Stimulated activated CD4-positive, alpha-beta T cell treated with anti-CD3 and anti-CD28 coated beads, Interleukin-4, amount 100 ng/mL, for 4 hours (primary cell): Measurements from ENCODE around the gene CHST1.

Experiments
- DNase-seq, 2 experiments: peaks; one replicate each; pipeline ENCODE4 v3.0.0-alpha.2; 2020

Gene CHST1

GRCh38 chr11:45643598-45644260, 21.7 kb downstream of the CHST1 start:
- no peak for DNase-seq

DNA sequence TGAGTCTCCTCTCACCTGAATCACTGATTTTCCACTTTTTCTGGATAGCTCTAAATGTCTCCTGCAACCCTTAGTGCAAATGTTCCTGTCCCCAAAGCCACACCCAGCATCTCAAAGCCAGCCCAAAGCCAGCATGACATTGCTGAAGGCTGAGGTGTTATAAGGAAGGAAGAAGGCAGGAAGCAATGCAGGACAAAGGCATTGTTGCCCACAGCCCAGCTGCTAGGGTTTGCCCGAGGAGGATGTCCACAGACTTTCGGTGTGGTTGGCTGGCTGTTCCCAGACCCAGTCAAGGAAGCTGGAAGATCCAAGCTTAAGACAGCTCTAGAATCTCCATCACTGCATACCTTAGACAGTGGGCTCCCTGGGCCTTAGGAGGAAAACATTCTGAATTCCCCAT, 23.5 kb downstream of the CHST1 start:
- DNase-seq, result no peak

GRCh38 chr11:45638051-45638450, 27.4 kb downstream of the CHST1 start:
- no peak for DNase-seq

GRCh38 chr11:45635907-45636306, 29.5 kb downstream of the CHST1 start:
- no peak for DNase-seq

GRCh38 chr11:45625611-45626010, 39.8 kb downstream of the CHST1 start:
- DNase-seq, result no peak

DNA sequence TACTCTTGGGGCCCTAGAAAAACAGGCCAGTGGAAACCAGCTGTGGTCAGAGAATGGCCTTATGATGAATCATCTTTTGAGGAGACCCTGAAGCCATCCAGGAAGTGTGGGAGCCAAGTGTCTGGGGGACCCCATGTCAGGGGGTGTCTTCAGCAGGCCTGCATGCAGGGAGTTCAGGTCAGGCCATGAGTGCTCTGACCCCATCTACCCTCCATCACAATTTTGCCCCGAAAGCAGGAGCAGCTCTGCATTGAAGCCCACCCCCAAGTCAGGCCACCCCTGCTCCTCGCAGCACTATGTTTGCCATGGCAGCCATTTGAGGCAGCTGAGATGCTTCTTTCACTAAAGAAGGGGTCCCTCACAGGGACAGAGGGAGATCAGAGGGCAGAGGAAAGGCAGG, 41.3 kb downstream of the CHST1 start:
- DNase-seq, result no peak

DNA sequence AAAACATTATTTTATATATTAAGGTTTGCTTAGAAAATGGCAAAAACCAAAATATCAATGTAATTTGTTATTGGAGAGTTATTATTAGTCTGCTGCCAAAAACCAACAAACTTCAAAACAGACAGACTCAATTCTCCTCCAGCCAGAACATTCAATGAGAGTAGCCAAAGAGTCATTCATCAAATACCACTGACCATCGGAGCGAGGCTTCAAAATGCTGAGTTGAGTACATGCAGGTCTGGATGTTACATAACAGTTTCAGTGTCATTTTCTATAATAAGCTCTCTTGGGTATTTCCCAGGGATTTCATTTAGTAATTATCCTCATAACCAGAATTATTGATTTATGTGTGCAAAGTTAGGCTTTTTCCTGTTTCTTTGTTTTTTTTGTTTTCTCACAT, 42.6 kb downstream of the CHST1 start:
- DNase-seq, result no peak

- DNase-seq, result no peak
Observed at GRCh38 chr11:45622283-45622682, 43.1 kb downstream of the CHST1 start.

DNA sequence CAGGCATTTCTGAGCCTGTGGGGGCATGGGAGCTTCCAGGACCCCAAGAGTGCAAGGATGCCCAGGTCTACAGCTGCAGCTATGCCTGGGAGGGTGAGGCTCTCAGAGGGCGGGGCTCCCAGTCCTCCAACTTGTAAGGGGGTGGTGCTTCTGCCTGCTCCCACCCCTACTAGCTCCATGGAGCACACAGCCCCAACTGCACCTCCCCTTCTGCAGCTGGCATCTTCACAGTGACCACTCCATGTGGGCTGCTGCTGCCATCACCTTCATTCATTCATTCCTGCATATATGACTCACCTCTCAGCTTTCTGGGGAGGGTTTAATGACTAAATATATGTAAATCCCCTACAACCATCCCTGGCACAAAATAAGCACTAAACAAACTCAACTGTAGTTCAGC, 43.8 kb downstream of the CHST1 start:
- DNase-seq, result no peak

DNA sequence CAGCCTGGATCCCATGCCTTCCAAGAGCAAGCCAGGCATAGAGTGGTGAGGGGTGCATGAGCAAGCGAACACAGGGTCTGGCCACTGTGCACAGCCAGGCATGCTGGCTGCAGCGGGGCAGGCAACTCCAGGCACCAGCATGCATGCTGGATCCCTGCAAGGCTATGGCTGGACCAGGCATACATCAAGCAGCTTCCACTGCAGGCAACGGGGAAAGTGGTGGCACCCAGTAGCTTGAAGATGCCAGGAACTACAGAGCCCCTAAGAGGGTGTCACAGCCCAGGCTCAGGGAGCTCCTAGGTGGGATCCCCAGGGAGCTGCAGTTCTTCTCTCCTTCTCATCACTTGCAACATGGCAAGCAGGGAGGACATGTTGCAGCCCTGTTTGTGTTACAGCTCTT, 45.2 kb downstream of the CHST1 start:
- no peak for DNase-seq

GRCh38 chr11:45618897-45619296, 46.5 kb downstream of the CHST1 start:
- DNase-seq, result no peak

DNA sequence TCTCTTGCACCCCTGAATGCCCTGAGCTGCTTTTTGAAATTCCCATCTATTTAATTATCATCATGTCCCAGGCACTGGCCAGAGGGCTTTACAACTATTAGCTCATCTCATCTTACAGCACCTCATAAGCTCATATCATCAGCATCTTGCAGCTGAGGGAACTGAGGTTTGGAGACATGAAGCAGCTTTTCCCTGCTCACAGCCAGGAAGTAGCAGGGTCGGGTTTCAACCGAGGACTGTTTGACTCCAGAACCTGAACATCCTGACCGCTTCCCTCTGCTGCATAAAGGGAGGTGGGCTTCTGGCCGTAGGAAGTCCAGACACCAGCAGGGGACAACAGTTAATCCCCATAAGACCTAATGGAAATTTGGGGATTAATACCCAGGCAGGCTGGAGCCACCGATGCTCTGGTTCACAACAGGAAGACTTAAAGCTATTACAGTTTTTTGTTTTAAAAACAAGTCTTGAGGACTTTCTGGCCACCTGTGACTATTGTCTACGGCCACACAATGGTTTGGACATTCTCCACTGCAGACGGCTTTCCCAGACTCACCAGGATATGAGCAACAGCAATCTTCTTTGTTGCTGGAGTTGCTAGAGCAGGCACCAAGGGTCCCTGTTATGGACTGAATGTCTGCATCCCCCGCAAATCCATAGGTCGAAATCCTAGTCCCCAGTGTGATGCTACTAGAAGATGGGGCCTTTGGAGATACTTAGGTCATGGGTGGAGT, 47.4 kb downstream of the CHST1 start:
- DNase-seq, result no peak

DNA sequence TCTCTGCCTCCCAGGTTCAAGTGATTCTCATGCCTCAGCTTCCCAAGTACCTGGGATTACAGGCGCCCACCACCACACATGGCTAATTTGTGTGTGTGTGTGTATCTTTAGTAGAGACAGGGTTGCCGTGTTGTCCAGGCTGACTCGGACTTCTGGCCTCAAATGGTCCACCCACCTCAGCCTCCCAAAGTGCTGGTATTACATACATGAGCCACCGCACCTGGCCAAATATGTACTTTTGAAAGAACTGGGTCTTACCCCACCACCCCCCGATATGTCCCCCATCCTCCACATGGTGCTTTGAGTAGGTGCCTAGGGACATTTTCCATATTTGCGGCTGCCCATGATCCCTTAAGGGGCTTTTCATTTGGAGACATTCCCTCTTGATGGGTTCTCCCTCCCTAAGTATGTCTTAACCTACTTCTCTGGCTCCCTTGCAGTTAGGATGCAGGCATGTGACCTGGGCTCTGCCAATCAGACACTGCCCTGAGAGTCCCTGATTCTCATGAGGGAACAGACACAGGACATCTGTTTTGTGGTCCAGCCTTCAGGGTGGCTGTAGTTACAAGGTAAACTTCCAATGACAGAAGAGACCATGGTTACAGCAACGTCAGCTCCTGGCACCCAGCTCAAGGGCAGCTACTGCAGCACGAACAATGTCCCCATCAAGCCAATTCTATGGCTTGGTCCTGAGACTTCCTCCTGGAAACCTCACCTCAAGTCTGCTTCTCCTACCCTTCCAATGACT, 48.4 kb downstream of the CHST1 start:
- no peak for DNase-seq

- DNase-seq, result no peak
Observed at GRCh38 chr11:45615182-45615792, 50.1 kb downstream of the CHST1 start.

DNA sequence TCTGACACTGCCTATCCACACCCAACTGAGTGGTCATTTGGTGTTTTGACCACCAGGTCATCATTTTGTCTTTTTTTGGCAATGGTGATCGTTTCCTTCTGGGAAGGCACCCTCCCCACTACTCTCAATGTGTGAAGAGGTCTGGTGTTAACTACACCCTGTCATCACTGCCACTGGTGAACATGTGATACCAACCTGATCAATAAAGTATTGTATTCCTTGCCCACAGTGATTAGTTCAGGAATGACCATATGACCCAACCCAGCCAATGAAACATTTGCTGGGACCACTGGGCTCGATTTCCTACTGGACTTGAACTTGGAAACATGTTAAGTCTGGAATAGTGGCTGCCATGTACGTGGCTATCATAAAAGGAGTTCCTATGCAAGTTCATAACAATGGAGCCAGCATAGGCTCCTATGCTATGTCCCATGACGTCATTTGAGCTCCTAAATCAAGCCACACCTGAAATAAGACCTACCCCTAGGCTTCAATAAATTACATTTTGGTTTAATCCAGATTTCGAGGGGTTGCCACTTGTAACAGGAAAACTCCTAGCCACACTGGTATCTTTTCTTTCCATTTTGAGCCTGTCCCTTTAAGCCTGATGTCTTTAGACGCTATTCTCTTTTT, 51.1 kb downstream of the CHST1 start:
- DNase-seq, result no peak

GRCh38 chr11:45610627-45611026, 54.8 kb downstream of the CHST1 start:
- no peak for DNase-seq

DNA sequence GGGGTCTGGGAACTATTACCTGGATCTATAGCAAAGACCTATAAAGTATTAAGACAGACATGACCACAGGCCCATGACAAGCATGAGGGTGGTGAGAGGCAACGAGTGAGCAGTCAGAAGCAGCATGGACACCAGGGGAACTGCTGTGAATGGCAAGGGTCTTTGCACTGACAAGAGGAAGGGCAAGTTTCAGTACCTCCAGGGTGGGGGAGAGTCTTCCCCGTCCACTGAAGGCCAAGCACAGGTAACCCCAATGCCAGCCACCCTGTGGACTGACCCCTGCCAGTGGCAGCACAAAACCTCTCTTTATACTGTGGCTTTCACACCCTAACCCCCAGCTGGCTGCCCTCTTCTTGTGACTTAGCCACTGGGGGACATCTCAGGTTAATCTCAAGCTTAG, 55.5 kb downstream of the CHST1 start:
- DNase-seq, result no peak

DNA sequence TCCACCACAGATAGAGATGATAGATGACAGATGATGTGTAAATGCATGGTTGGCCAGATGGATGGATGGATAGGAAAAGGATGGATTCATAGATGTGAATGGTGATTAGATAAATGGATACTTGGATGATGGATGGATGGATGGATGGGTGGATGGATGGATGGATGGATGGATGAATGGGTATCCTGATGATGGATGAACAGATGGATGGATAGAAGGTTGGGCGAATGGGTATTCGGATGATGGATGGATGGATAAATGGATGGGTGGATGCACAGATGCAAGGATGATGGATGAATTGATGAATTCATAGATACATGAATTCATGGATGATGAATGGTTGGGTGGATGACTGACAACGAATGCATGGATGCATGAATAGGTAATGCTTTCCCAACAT, 56.1 kb downstream of the CHST1 start:
- no peak for DNase-seq

DNA sequence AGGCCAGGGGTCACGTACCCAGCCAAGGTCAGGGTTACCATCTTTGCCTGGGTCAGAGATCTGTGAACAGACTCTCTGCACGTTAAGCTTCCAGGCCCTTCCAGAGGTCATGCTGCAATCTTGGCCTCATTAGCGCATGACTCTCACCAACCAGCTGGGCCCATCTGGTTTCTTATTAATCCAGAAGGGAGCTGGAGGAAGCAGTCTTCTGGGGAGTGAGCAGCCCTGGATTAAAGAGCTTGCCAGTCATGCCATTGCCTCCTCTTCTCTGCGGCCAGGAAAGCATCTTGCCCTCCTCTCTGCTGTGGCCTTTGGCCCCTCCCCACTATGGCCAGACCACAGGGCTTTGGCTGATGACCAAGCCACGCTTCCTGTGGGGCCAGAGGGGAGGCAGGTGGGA, 57.4 kb downstream of the CHST1 start:
- DNase-seq, result no peak

- DNase-seq, result no peak
Observed at GRCh38 chr11:45606514-45607281, 58.7 kb downstream of the CHST1 start.

- no peak for DNase-seq
Observed at GRCh38 chr11:45605051-45605450, 60.4 kb downstream of the CHST1 start.

DNA sequence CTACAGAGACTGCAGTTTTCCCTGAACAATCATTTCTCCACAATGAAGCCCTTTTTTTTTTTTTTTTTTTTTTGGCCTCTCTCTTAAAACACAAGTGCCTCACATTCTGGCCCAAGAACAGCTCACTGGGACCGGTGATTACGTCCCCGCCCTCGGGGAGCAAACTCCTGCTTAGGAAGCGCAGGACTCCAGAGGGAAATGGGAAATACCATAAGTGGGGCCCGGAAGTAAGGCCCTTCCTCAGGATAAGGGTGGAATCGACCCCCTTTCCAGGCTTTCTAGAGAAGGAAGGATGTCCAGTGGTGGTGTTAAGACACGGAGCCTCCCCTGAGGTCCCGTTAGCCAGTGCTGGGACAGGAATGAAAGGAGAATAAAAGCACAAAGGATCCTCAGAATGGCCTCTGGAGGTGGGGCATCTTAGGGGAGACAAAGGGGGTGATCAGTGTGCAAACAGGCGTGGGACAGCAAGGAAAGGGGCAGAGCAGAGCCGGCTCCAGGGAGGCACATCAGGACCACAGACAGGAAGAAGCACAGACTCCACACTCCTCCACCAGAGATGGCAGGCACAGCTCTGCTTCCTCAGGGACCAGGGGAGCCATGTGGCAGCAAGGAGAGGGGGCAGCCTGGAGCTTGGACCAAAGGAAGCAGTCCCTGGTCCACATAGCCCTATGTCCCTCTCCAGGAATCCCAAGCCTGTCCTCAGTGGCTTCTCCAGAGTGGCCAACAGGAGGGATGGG, 61.3 kb downstream of the CHST1 start:
- no peak for DNase-seq
